H1 (cell line): ENCODE data around the gene HS3ST5. TPM values are rescaled to one million over a fixed set of nuclear protein-coding genes. Genes with fewer than 3 reads are reported as not detected.

Experiments
- CHD7 ChIP-seq: fragments of 300-600 bp; sonication (generic); IDR thresholded peaks from 2 replicates; pipeline ENCODE4 v1.7.1; 2012; ENCODE audit warnings: low read length, moderate library complexity, mild to moderate bottlenecking, inconsistent platforms; ENCODE audit not compliant: insufficient replicate concordance
- CTCF ChIP-seq, 3 experiments: IDR thresholded peaks; 1 replicate in 2 of 3; 2 replicates in 1 of 3; pipeline versions ENCODE4 v1.5.1 to v1.6.1; 2011; ENCODE audit warnings: low read length in 3 of 3, mild to moderate bottlenecking in 3 of 3, inconsistent platforms in 2 of 3, low read depth in 1 of 3, moderate library complexity in 1 of 3; ENCODE audit not compliant: insufficient read depth in 1 of 3; ENCODE audit errors: control extremely low read depth in 1 of 3
- MAX ChIP-seq: IDR thresholded peaks from 2 replicates; pipeline ENCODE4 v1.6.1; 2012; ENCODE audit warnings: inconsistent platforms
- POU5F1 ChIP-seq: IDR thresholded peaks from 2 replicates; pipeline ENCODE4 v1.6.1; 2011; ENCODE audit warnings: low read depth, mild to moderate bottlenecking, low read length, moderate library complexity
- RBBP5 ChIP-seq: IDR thresholded peaks from 2 replicates; pipeline ENCODE4 v1.7.1; 2012; ENCODE audit warnings: low read depth, mild to moderate bottlenecking, inconsistent platforms, low read length, moderate library complexity, borderline replicate concordance
- SUZ12 ChIP-seq: fragments of 200-600 bp; sonication (generic); IDR thresholded peaks from 2 replicates; pipeline ENCODE4 v1.6.1; 2012; ENCODE audit warnings: mild to moderate bottlenecking, inconsistent platforms, low read length, moderate library complexity, mixed read lengths
- YY1 ChIP-seq: IDR thresholded peaks from 2 replicates; pipeline ENCODE4 v1.6.1; 2011; ENCODE audit warnings: low read depth, mild to moderate bottlenecking, low read length
- ZNF274 ChIP-seq: IDR thresholded peaks from 2 replicates; pipeline ENCODE4 v1.7.0; 2012; ENCODE audit warnings: low read length, borderline replicate concordance; ENCODE audit errors: extremely low read depth
- polyA plus RNA-seq, 7 experiments: library from polyadenylated mRNA; depleted of rRNA in 3 of 7; stranded (reverse) in 5 of 7; unstranded in 2 of 7; fragments of >200 nt in 5 of 7; fragments of 200-250 nt in 2 of 7; gene quantifications; 1 replicate in 5 of 7; 2 replicates in 1 of 7; 4 replicates in 1 of 7; pipeline versions ENCODE4 v1.2.1 to v1.2.3, GENCODE V29; 2011 to 2013; ENCODE audit warnings: missing spikeins in 2 of 7, mixed read lengths in 2 of 7
- total RNA-seq: library from RNA; stranded (reverse); fragmentation: NEBNext Ultra II Directional; extraction: Animal tissue kit (Norgen Biotek cat#: 25700); gene quantifications from 2 replicates; pipeline ENCODE4 v1.2.1, GENCODE V29; 2021

Gene HS3ST5
- total and polyA plus RNA-seq, 2 of the 8 experiments (the other 6 are each of a cell fraction or from before 2014, with no cell fraction given), result 1.2 to 9.9 TPM

GRCh38 chr6:114172576-114173260 lies 170.1 kb downstream of the HS3ST5 start (continued):
- TF ChIP-seq CHD7 (no peak), MAX (no peak), POU5F1 (no peak), RBBP5 (no peak), YY1 (no peak), SUZ12 (no peak), ZNF274 (no peak), CTCF (IDR thresholded peaks at IDR 0.05; ENCODE audit: control extremely low read depth in 1 of 3, insufficient read depth in 1 of 3, low read depth in 1 of 3, low read length in 3 of 3) (no peak)
